GM12892 (cell line): ENCODE results near the gene CHST6.
"Not testable (repeated sequence)": the region's sequence is repeated elsewhere in the genome, so short reads cannot be mapped to it uniquely, and the experiment has no call there.

Experiments
- POLR2A ChIP-seq: IDR thresholded peaks from 2 replicates; pipeline ENCODE4 v1.6.1; 2011; ENCODE audit warnings: low read depth, low read length, control low read depth
- POLR2AphosphoS5 ChIP-seq: IDR thresholded peaks from 2 replicates; pipeline ENCODE4 v1.6.1; 2011; ENCODE audit warnings: low read depth, low read length, control low read depth
- TAF1 ChIP-seq: IDR thresholded peaks from 2 replicates; pipeline ENCODE4 v1.6.1; 2011; ENCODE audit warnings: low read depth, mild to moderate bottlenecking, control low read depth, low read length, borderline replicate concordance

DNA sequence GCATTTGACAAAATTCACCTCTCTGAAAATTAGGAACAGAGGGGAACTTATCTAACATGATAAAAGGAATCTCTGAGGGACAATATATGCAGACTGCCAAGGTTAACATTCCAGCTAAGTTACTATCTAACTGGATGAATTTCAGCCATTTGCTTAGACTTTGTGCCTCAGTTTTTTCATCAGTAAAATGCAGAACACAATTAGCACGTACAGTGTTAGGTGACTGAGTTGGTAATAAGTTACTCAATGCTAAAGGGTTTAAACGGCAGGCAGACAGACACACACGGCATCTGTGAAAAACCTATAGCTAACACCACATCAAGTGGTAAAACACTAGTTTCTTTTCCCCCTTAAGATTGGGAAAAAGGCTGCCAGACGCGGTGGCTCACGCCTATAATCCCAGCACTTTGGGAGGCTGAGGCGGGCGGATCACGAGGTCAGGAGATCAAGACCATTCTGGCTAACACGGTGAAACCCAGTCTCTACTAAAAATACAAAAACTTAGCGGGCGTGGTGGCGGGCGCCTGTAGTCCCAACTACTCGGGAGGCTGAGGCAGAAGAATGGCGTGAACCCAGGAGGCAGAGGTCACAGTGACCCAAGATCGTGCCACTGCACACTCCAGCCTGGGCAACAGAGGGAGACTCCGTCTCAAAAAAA, 71.0 kb downstream of the CHST6 start:
- TF ChIP-seq POLR2AphosphoS5, TAF1, POLR2A: not testable (repeated sequence)
